MM.1S (cell line): ENCODE data around the gene WSB1.

ENCODE experiments used
- DNase-seq: peaks from one replicate; pipeline ENCODE4 v3.0.0-alpha.2; 2015
- H2AFZ ChIP-seq: fragments of 300-600 bp; sonication (generic); 2 replicates; pipeline ENCODE4 v1.6.0; 2016; ENCODE audit warnings: antibody characterized with exemption, low read length
- H3F3A ChIP-seq: fragments of 300-600 bp; sonication (generic); 2 replicates; pipeline ENCODE4 v1.6.1; 2016; ENCODE audit warnings: mild to moderate bottlenecking, antibody characterized with exemption, low read length, moderate library complexity, mixed read lengths; ENCODE audit not compliant: insufficient read depth
- H3K27ac ChIP-seq: fragments of 300-600 bp; sonication (generic); 2 replicates; pipeline ENCODE4 v1.5.1; 2016; ENCODE audit warnings: mild to moderate bottlenecking, low read length
- H3K27me3 ChIP-seq: fragments of 300-600 bp; sonication (generic); replicated peaks from 2 replicates; pipeline ENCODE4 v1.6.0; 2016; ENCODE audit warnings: low read length; ENCODE audit not compliant: insufficient read depth
- H3K36me3 ChIP-seq: fragments of 300-600 bp; sonication (generic); replicated peaks from 2 replicates; pipeline ENCODE4 v1.6.1; 2016; ENCODE audit warnings: mild to moderate bottlenecking, low read length, mixed read lengths; ENCODE audit not compliant: insufficient read depth
- H3K4me1 ChIP-seq: fragments of 300-600 bp; sonication (generic); 2 replicates; pipeline ENCODE4 v1.6.1; 2016; ENCODE audit warnings: low read length, mixed read lengths
- H3K4me2 ChIP-seq: fragments of 300-600 bp; sonication (generic); 2 replicates; pipeline ENCODE4 v1.6.0; 2016; ENCODE audit warnings: low read depth, low read length
- H3K4me3 ChIP-seq: fragments of 300-600 bp; sonication (generic); 2 replicates; pipeline ENCODE4 v1.5.1; 2016; ENCODE audit warnings: low read length, mixed read lengths
- H3K79me2 ChIP-seq: fragments of 300-600 bp; sonication (generic); 2 replicates; pipeline ENCODE4 v1.6.1; 2016; ENCODE audit warnings: mixed run types, low read length, mixed read lengths
- H3K9ac ChIP-seq: fragments of 300-600 bp; sonication (generic); 2 replicates; pipeline ENCODE4 v1.6.1; 2016; ENCODE audit warnings: low read length, mixed read lengths
- H3K9me2 ChIP-seq: fragments of 300-600 bp; sonication (generic); replicated peaks from 2 replicates; pipeline ENCODE4 v1.6.1; 2016; ENCODE audit warnings: mild to moderate bottlenecking, low read length, mixed read lengths; ENCODE audit not compliant: insufficient read depth
- H3K9me3 ChIP-seq: fragments of 300-600 bp; sonication (generic); replicated peaks from 2 replicates; pipeline ENCODE4 v1.6.1; 2016; ENCODE audit warnings: mild to moderate bottlenecking, low read length, mixed read lengths; ENCODE audit not compliant: insufficient read depth
- H4K20me1 ChIP-seq: fragments of 300-600 bp; sonication (generic); 2 replicates; pipeline ENCODE4 v1.6.1; 2016; ENCODE audit warnings: mild to moderate bottlenecking, low read length, moderate library complexity, mixed read lengths; ENCODE audit not compliant: insufficient read depth
- CTCF ChIP-seq: fragments of 300-600 bp; sonication (generic); IDR thresholded peaks from 2 replicates; pipeline ENCODE4 v1.5.1; 2016; ENCODE audit warnings: antibody characterized with exemption, low read length, mixed read lengths
- EZH2 ChIP-seq: fragments of 300-600 bp; sonication (generic); optimal IDR thresholded peaks from 2 replicates; pipeline ENCODE3; 2017; ENCODE audit warnings: low read depth, mild to moderate bottlenecking, antibody characterized with exemption, low read length, mixed read lengths
- EZH2phosphoT487 ChIP-seq: fragments of 300-600 bp; sonication (generic); IDR thresholded peaks from 2 replicates; pipeline ENCODE4 v1.6.1; 2018; ENCODE audit warnings: antibody characterized with exemption, low read length

The WSB1 gene

GRCh38 chr17:27263386-27263785, 30.5 kb upstream of the WSB1 start:
- DNase-seq = no peak
- no peaks in the 10 kb centered on the region for H3K36me3 ChIP-seq
- no peaks in the 10 kb centered on the region for H3K9me2 ChIP-seq
- H3K4me1 ChIP-seq = no peaks in the 10 kb centered on the region
- no peak overlapping the region for H3K9ac ChIP-seq
- no peaks in the 10 kb centered on the region for H4K20me1 ChIP-seq
- no peaks in the 10 kb centered on the region for H3K9me3 ChIP-seq
- H3K79me2 ChIP-seq = no peaks in the 10 kb centered on the region
- H3K4me2 ChIP-seq = no peak overlapping the region
- H3F3A ChIP-seq = no peaks in the 10 kb centered on the region
- TF ChIP-seq EZH2 (no peak), EZH2phosphoT487 (no peak), CTCF (no peak)
- no peak overlapping the region for H2AFZ ChIP-seq
- no peak overlapping the region for H3K4me3 ChIP-seq
- no peak overlapping the region for H3K27ac ChIP-seq
- H3K27me3 ChIP-seq = no peaks in the 10 kb centered on the region

GRCh38 chr17:27264068-27264812, 29.7 kb upstream of the WSB1 start:
- no peak overlapping the region for H3K4me2 ChIP-seq
- no peaks in the 10 kb centered on the region for H3K27me3 ChIP-seq
- H2AFZ ChIP-seq = no peak overlapping the region
- no peaks in the 10 kb centered on the region for H3K9me2 ChIP-seq
- no peak for DNase-seq
- H3F3A ChIP-seq = no peaks in the 10 kb centered on the region
- no peaks in the 10 kb centered on the region for H3K9me3 ChIP-seq
- no peaks in the 10 kb centered on the region for H3K4me1 ChIP-seq
- no peak overlapping the region for H3K27ac ChIP-seq
- no peaks in the 10 kb centered on the region for H3K79me2 ChIP-seq
- TF ChIP-seq EZH2 (no peak), CTCF (no peak), EZH2phosphoT487 (no peak)
- no peaks in the 10 kb centered on the region for H4K20me1 ChIP-seq
- H3K9ac ChIP-seq = no peak overlapping the region
- H3K4me3 ChIP-seq = no peak overlapping the region
- H3K36me3 ChIP-seq = no peaks in the 10 kb centered on the region

GRCh38 chr17:27265333-27265732, 28.6 kb upstream of the WSB1 start:
- Histone ChIP-seq H3K9ac (no peak overlapping the region), H3K27ac (no peak overlapping the region), H3K4me1 (no peaks in the 10 kb centered on the region), H3K9me2 (no peaks in the 10 kb centered on the region), H3K4me2 (no peak overlapping the region), H3K27me3 (no peaks in the 10 kb centered on the region), H4K20me1 (no peaks in the 10 kb centered on the region), H3K36me3 (no peaks in the 10 kb centered on the region), H3K9me3 (no peaks in the 10 kb centered on the region), H3K79me2 (no peaks in the 10 kb centered on the region), H3F3A (no peaks in the 10 kb centered on the region), H3K4me3 (no peak overlapping the region), H2AFZ (no peak overlapping the region)
- no peak for DNase-seq
- no peak for TF ChIP-seq CTCF
- TF ChIP-seq EZH2 = no peak
- TF ChIP-seq EZH2phosphoT487 = no peak
